HT1080 (cell line): Measurements from ENCODE around the gene IL15RA. TPM values are rescaled to one million over a fixed set of nuclear protein-coding genes. Genes with fewer than 3 reads are reported as not detected.

Experiments
- small RNA-seq: library from RNA; depleted of rRNA; stranded (forward); fragments of <200 nt; gene quantifications from one replicate; pipeline ENCODE3, GENCODE V24; 2014
- total RNA-seq: library from RNA; depleted of rRNA; stranded (reverse); fragments of >200 nt; shearing (Covaris generic); gene quantifications from 2 replicates; pipeline ENCODE4 v1.2.3, GENCODE V29; 2014; rRNA removed

The IL15RA gene
- total RNA-seq, 1 experiment from 2014 or later: 22.9 TPM

Small RNA genes lying within 50 kb of the gene (small RNA-seq; reads per million reads assigned to genes)
- gene RF00397: not detected

Other genes with a start within 250 kb of the IL15RA start
- 395 and 405 TPM in 2 replicates for gene GDI2, start 164.1 kb downstream of the IL15RA start, total RNA-seq
- gene ANKRD16, start 87.7 kb downstream of the IL15RA start, total RNA-seq: 10.1 and 13.5 TPM in 2 replicates
- gene FBH1, start 87.3 kb downstream of the IL15RA start, total RNA-seq: 66.5 and 77.0 TPM in 2 replicates
- gene IL2RA, start 84.8 kb upstream of the IL15RA start, total RNA-seq: not detected in 2 replicates
- gene RBM17, start 111.5 kb upstream of the IL15RA start, total RNA-seq: 46.4 and 49.6 TPM in 2 replicates
- gene PFKFB3, start 225.4 kb upstream of the IL15RA start, total RNA-seq: 27.3 and 32.0 TPM in 2 replicates